ENCODE measurements around the gene ARID2. TPM values are rescaled to one million over a fixed set of nuclear protein-coding genes. Genes with fewer than 3 reads are reported as not detected.

The ARID2 gene
- total and polyA plus RNA-seq, 2 of the 13 experiments (the other 11 are each of a cell fraction or from before 2014, with no cell fraction given): 15.9 to 22.2 TPM

- TF ChIP-seq PRDM10 (CRISPR knock-in tag; IDR thresholded peaks at IDR 0.05; ENCODE audit: low read depth): no peak
- peak; percentile 25; the same call in 1 of the 2 replicates for TF ChIP-seq DMAP1 (CRISPR knock-in tag; IDR thresholded peaks at IDR 0.05)
- TF ChIP-seq KDM1A (CRISPR knock-in tag; IDR thresholded peaks at IDR 0.05): no peak
- TF ChIP-seq ZNF709 (CRISPR knock-in tag; IDR thresholded peaks at IDR 0.05): 0 out of 2 replicates have a peak, but pooled peaks have one; percentile 12
- 0 out of 2 replicates have a peak, but pooled peaks have one; percentile 13 for TF ChIP-seq KDM2A (CRISPR knock-in tag; IDR thresholded peaks at IDR 0.05; ENCODE audit: borderline replicate concordance, low read depth)
- no peak for TF ChIP-seq ZNF280B (CRISPR knock-in tag; IDR thresholded peaks at IDR 0.05; ENCODE audit: borderline replicate concordance)
- 0 out of 2 replicates have a peak, but pooled peaks have one; percentile 18 for TF ChIP-seq ZNF563 (CRISPR knock-in tag; IDR thresholded peaks at IDR 0.05)
- TF ChIP-seq ZNF446 (CRISPR knock-in tag; IDR thresholded peaks at IDR 0.05): 0 out of 2 replicates have a peak, but pooled peaks have one; percentile 45
- TF ChIP-seq ZNF558 (CRISPR knock-in tag; IDR thresholded peaks at IDR 0.05; ENCODE audit: borderline replicate concordance): no peak
- TF ChIP-seq, protein P1, sequence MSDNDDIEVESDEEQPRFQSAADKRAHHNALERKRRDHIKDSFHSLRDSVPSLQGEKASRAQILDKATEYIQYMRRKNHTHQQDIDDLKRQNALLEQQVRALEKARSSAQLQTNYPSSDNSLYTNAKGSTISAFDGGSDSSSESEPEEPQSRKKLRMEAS (IDR thresholded peaks at IDR 0.05): no peak
- no peak for TF ChIP-seq SPEN (CRISPR knock-in tag; IDR thresholded peaks at IDR 0.05; ENCODE audit: low read depth)
- TF ChIP-seq, protein P2, sequence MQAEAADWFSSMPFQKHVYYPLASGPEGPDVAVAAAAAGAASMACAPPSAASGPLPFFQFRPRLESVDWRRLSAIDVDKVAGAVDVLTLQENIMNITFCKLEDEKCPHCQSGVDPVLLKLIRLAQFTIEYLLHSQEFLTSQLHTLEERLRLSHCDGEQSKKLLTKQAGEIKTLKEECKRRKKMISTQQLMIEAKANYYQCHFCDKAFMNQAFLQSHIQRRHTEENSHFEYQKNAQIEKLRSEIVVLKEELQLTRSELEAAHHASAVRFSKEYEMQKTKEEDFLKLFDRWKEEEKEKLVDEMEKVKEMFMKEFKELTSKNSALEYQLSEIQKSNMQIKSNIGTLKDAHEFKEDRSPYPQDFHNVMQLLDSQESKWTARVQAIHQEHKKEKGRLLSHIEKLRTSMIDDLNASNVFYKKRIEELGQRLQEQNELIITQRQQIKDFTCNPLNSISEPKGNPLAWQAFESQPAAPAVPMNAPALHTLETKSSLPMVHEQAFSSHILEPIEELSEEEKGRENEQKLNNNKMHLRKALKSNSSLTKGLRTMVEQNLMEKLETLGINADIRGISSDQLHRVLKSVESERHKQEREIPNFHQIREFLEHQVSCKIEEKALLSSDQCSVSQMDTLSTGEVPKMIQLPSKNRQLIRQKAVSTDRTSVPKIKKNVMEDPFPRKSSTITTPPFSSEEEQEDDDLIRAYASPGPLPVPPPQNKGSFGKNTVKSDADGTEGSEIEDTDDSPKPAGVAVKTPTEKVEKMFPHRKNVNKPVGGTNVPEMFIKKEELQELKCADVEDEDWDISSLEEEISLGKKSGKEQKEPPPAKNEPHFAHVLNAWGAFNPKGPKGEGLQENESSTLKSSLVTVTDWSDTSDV (CRISPR knock-in tag; IDR thresholded peaks at IDR 0.05): no peak
- peak; percentile 48 for TF ChIP-seq PHF8 (CRISPR knock-in tag; IDR thresholded peaks at IDR 0.05)
- no peak for TF ChIP-seq NCOR1 (IDR thresholded peaks at IDR 0.05; ENCODE audit: borderline replicate concordance, low read length)
- 0 out of 2 replicates have a peak, but pooled peaks have one; percentile 3 for TF ChIP-seq ZSCAN31 (CRISPR knock-in tag; IDR thresholded peaks at IDR 0.05; ENCODE audit: low read depth)
- no peak for TF ChIP-seq ZNF567 (CRISPR knock-in tag; IDR thresholded peaks at IDR 0.05; ENCODE audit: borderline replicate concordance)
- no peak for TF ChIP-seq ZNF234 (CRISPR knock-in tag; conservative IDR thresholded peaks at IDR 0.05)
- no peak for TF ChIP-seq YY1 (IDR thresholded peaks at IDR 0.05; ENCODE audit: insufficient read depth, insufficient replicate concordance, low read depth, low read length)
- TF ChIP-seq ZNF790 (CRISPR knock-in tag; IDR thresholded peaks at IDR 0.05; ENCODE audit: borderline replicate concordance): no peak; the same call in 1 of the 2 replicates
- TF ChIP-seq, protein P3, sequence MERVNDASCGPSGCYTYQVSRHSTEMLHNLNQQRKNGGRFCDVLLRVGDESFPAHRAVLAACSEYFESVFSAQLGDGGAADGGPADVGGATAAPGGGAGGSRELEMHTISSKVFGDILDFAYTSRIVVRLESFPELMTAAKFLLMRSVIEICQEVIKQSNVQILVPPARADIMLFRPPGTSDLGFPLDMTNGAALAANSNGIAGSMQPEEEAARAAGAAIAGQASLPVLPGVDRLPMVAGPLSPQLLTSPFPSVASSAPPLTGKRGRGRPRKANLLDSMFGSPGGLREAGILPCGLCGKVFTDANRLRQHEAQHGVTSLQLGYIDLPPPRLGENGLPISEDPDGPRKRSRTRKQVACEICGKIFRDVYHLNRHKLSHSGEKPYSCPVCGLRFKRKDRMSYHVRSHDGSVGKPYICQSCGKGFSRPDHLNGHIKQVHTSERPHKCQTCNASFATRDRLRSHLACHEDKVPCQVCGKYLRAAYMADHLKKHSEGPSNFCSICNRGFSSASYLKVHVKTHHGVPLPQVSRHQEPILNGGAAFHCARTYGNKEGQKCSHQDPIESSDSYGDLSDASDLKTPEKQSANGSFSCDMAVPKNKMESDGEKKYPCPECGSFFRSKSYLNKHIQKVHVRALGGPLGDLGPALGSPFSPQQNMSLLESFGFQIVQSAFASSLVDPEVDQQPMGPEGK (CRISPR knock-in tag; IDR thresholded peaks at IDR 0.05): peak; percentile 8; the same call in 1 of the 2 replicates
- TF ChIP-seq PHF21A (CRISPR knock-in tag; IDR thresholded peaks at IDR 0.05): no peak
Observed at GRCh38 chr12:45730084-45730347, 510 bp downstream of the ARID2 start (continued).

Data from HepG2 (cell line).